CD14-positive monocyte (primary cell): ENCODE measurements around the gene SLC30A9. TPM values are rescaled to one million over a fixed set of nuclear protein-coding genes. Genes with fewer than 3 reads are reported as not detected.
A peak's percentile ranks its signal among the peaks of the same experiment; 100 is the strongest.

Experiments used
- DNase-seq, 3 donors: peaks; one replicate each; pipeline ENCODE4 v3.0.0-alpha.2; 2011 to 2022
- H2AFZ ChIP-seq: 2 replicates; pipeline ENCODE4 v1.6.0; 2012; ENCODE audit warnings: mild to moderate bottlenecking, low read depth, low read length, inconsistent platforms; ENCODE audit not compliant: insufficient read depth, poor library complexity, severe bottlenecking
- H3K27ac ChIP-seq, 2 donors: 1 replicate in 1 of 2; 2 replicates in 1 of 2; pipeline ENCODE4 v1.5.1; 2012 to 2013; ENCODE audit warnings: low read length in 2 of 2, control low read depth in 1 of 2, inconsistent platforms in 1 of 2, low read depth in 1 of 2, mild to moderate bottlenecking in 1 of 2
- H3K27me3 ChIP-seq, 2 donors: one replicate each; pipeline versions ENCODE4 v1.6.0 to v1.6.1; 2011 to 2013; ENCODE audit warnings: low read length in 2 of 2; ENCODE audit not compliant: control insufficient read depth in 2 of 2, insufficient read depth in 2 of 2
- H3K36me3 ChIP-seq, 2 donors: replicated peaks in 1 of 2; 1 replicate in 1 of 2; 2 replicates in 1 of 2; pipeline versions ENCODE4 v1.5.1 to v1.6.1; 2012 to 2013; ENCODE audit warnings: low read length in 2 of 2, control low read depth in 1 of 2, inconsistent platforms in 1 of 2, mild to moderate bottlenecking in 1 of 2; ENCODE audit not compliant: insufficient read depth in 2 of 2, control insufficient read depth in 1 of 2
- H3K4me1 ChIP-seq, 2 donors: 1 replicate in 1 of 2; 2 replicates in 1 of 2; pipeline versions ENCODE4 v1.5.1 to v1.6.1; 2012 to 2013; ENCODE audit warnings: low read length in 2 of 2, control low read depth in 1 of 2, inconsistent platforms in 1 of 2, mild to moderate bottlenecking in 1 of 2, moderate library complexity in 1 of 2; ENCODE audit not compliant: insufficient read depth in 2 of 2, control insufficient read depth in 1 of 2
- H3K4me2 ChIP-seq: replicated peaks from 2 replicates; pipeline ENCODE3; 2012; ENCODE audit warnings: low read length, moderate library complexity, mild to moderate bottlenecking; ENCODE audit not compliant: poor library complexity, severe bottlenecking; ENCODE audit errors: extremely low read depth
- H3K4me3 ChIP-seq, 3 experiments: fragments of 200-600 bp in 1 of 3; sonication (generic) in 1 of 3; replicated peaks in 1 of 3; 1 replicate in 2 of 3; 2 replicates in 1 of 3; pipeline ENCODE4 v1.5.1; 2011 to 2013; ENCODE audit warnings: low read length in 3 of 3, mild to moderate bottlenecking in 3 of 3, control low read depth in 2 of 3, low read depth in 2 of 3, inconsistent platforms in 1 of 3, moderate library complexity in 1 of 3
- H3K79me2 ChIP-seq: 2 replicates; pipeline ENCODE4 v1.6.0; 2012; ENCODE audit warnings: mild to moderate bottlenecking, control low read depth, inconsistent platforms, low read length, moderate library complexity; ENCODE audit not compliant: insufficient read depth
- H3K9ac ChIP-seq: 2 replicates; pipeline ENCODE4 v1.6.0; 2017; ENCODE audit warnings: low read length, mild to moderate bottlenecking; ENCODE audit not compliant: insufficient read depth, poor library complexity, severe bottlenecking
- H3K9me3 ChIP-seq, 2 donors: replicated peaks in 1 of 2; 1 replicate in 1 of 2; 2 replicates in 1 of 2; pipeline versions ENCODE4 v1.5.1 to v1.6.1; 2012 to 2013; ENCODE audit warnings: low read length in 2 of 2, control low read depth in 1 of 2; ENCODE audit not compliant: control insufficient read depth in 1 of 2, insufficient read depth in 1 of 2
- H4K20me1 ChIP-seq: 2 replicates; pipeline ENCODE4 v1.6.0; 2012; ENCODE audit warnings: mild to moderate bottlenecking, low read length, control low read depth, moderate library complexity; ENCODE audit not compliant: insufficient read depth
- H3K27ac Mint-ChIP-seq, 7 donors: one replicate each; pipeline ENCODE4 v1.8.0; 2020; ENCODE audit warnings: mild to moderate bottlenecking in 7 of 7, mixed read lengths in 7 of 7, moderate library complexity in 6 of 7, inconsistent platforms in 2 of 7
- H3K27me3 Mint-ChIP-seq, 3 donors: one replicate each; pipeline ENCODE4 v1.8.0; 2021 to 2022; ENCODE audit warnings: low read depth in 3 of 3, mild to moderate bottlenecking in 3 of 3, mixed read lengths in 3 of 3, moderate library complexity in 3 of 3, inconsistent platforms in 1 of 3
- H3K36me3 Mint-ChIP-seq, 2 donors: one replicate each; pipeline ENCODE4 v1.8.0; 2020; ENCODE audit warnings: mixed read lengths in 2 of 2, inconsistent platforms in 1 of 2, mild to moderate bottlenecking in 1 of 2
- H3K4me1 Mint-ChIP-seq: one replicate; pipeline ENCODE4 v1.8.0; 2020; ENCODE audit warnings: mild to moderate bottlenecking, mixed read lengths
- H3K4me3 Mint-ChIP-seq, 2 donors: one replicate each; pipeline ENCODE4 v1.8.0; 2020; ENCODE audit warnings: mild to moderate bottlenecking in 2 of 2, mixed read lengths in 2 of 2, moderate library complexity in 1 of 2
- H3K9me3 Mint-ChIP-seq, 7 donors: one replicate each; pipeline ENCODE4 v1.8.0; 2020 to 2022; ENCODE audit warnings: mixed read lengths in 7 of 7, mild to moderate bottlenecking in 6 of 7, moderate library complexity in 6 of 7, inconsistent platforms in 2 of 7
- CTCF ChIP-seq: fragments of 200-600 bp; IDR thresholded peaks from one replicate; pipeline ENCODE4 v1.8.0; 2022; ENCODE audit warnings: antibody characterized with exemption, mild to moderate bottlenecking
- WGBS: methylation state at CpG from one replicate; pipeline ENCODE4 v1.1.5; 2013; ENCODE audit warnings: missing lambda C conversion rate; ENCODE audit not compliant: insufficient coverage; 5-methylcytosine and 5-hydroxymethylcytosine counted together
- intact Hi-C, 2 donors: fragments of 100-400 bp; cut with micrococcal nuclease; formaldehyde crosslinking; loops; one replicate each; pipeline versions ENCODE4 v1.15.0 to v1.15.1; 2023
- polyA plus RNA-seq, 3 donors: library from polyadenylated mRNA; depleted of rRNA in 1 of 3; unstranded in 2 of 3; stranded (reverse) in 1 of 3; fragments of 300-500 nt in 2 of 3; fragments of >200 nt in 1 of 3; fragmentation: Illumina TruSeq in 2 of 3; gene quantifications; 1 replicate in 2 of 3; 2 replicates in 1 of 3; pipeline ENCODE4 v1.2.3, GENCODE V29; 2012 to 2021

The SLC30A9 gene
- polyA plus RNA-seq, 3 donors, result 11.6 to 47.2 (median 41.0) TPM

- Mint-ChIP-seq H3K27me3 (no peaks in the 10 kb centered on the region), H3K27ac (peak overlapping the region in 1 of 7 donors; percentile 53), H3K4me1 (peaks cover 1% of the 10 kb centered on the region), H3K4me3 (no peak overlapping the region), H3K36me3 (peaks cover 12 to 17% of the 10 kb centered on the region in 2 donors), H3K9me3 (no peaks in the 10 kb centered on the region)
- intact Hi-C loops, result loop anchor here in 1 of 2 donors (10.0 kb wide), 1 partner anchor 63 kb away; the partner anchor contains the start of gene TMEM33
- Histone ChIP-seq H2AFZ (no peak overlapping the region), H3K9me3 (no peaks in the 10 kb centered on the region), H3K9ac (no peak overlapping the region), H4K20me1 (peaks cover 11% of the 10 kb centered on the region), H3K4me1 (no peaks in the 10 kb centered on the region), H3K27me3 (no peaks in the 10 kb centered on the region), H3K79me2 (peaks cover 27% of the 10 kb centered on the region), H3K4me3 (no peak overlapping the region), H3K4me2 (no peak overlapping the region), H3K27ac (no peak overlapping the region), H3K36me3 (peaks cover 3 to 8% of the 10 kb centered on the region in 2 donors)
- TF ChIP-seq CTCF, result no peak
- 83% methylated on average over 1 of the region's 3 CpGs for WGBS
- no peak for DNase-seq
Observed at GRCh38 chr4:41998019-41998418, 7.7 kb downstream of the SLC30A9 start.

GRCh38 chr4:41999321-41999720 lies 9.0 kb downstream of the SLC30A9 start:
- no peak overlapping the region for H2AFZ ChIP-seq
- peaks cover 25% of the 10 kb centered on the region for H3K79me2 ChIP-seq
- no peak for TF ChIP-seq CTCF
- H3K4me3 Mint-ChIP-seq, result no peak overlapping the region
- no peak overlapping the region for H3K4me3 ChIP-seq
- peaks cover 25 to 30% of the 10 kb centered on the region in 2 donors for H3K36me3 Mint-ChIP-seq
- H3K27ac Mint-ChIP-seq, result no peak overlapping the region
- intact Hi-C loops, result loop anchor here in 1 of 2 donors (10.0 kb wide), 1 partner anchor 65 kb away; the partner anchor contains the start of gene TMEM33
- peaks cover 1% of the 10 kb centered on the region for H3K4me1 Mint-ChIP-seq
- H3K4me2 ChIP-seq, result no peak overlapping the region
- H3K27me3 ChIP-seq, result no peaks in the 10 kb centered on the region
- no peaks in the 10 kb centered on the region for H3K9me3 Mint-ChIP-seq
- peaks cover 11% of the 10 kb centered on the region for H4K20me1 ChIP-seq
- no peaks in the 10 kb centered on the region for H3K27me3 Mint-ChIP-seq
- no peak overlapping the region for H3K27ac ChIP-seq
- no peaks in the 10 kb centered on the region for H3K4me1 ChIP-seq
- H3K36me3 ChIP-seq, result peaks cover 15 to 21% of the 10 kb centered on the region in 2 donors
- H3K9ac ChIP-seq, result no peak overlapping the region
- no peak for DNase-seq
- H3K9me3 ChIP-seq, result no peaks in the 10 kb centered on the region
